ENCODE measurements around the gene DZIP1. TPM values are rescaled to one million over a fixed set of nuclear protein-coding genes. Genes with fewer than 3 reads are reported as not detected.

Gene DZIP1
- total RNA-seq, 4 donors from 2014 or later, result 2.5 to 61.9 (median 5.2) TPM

DNA sequence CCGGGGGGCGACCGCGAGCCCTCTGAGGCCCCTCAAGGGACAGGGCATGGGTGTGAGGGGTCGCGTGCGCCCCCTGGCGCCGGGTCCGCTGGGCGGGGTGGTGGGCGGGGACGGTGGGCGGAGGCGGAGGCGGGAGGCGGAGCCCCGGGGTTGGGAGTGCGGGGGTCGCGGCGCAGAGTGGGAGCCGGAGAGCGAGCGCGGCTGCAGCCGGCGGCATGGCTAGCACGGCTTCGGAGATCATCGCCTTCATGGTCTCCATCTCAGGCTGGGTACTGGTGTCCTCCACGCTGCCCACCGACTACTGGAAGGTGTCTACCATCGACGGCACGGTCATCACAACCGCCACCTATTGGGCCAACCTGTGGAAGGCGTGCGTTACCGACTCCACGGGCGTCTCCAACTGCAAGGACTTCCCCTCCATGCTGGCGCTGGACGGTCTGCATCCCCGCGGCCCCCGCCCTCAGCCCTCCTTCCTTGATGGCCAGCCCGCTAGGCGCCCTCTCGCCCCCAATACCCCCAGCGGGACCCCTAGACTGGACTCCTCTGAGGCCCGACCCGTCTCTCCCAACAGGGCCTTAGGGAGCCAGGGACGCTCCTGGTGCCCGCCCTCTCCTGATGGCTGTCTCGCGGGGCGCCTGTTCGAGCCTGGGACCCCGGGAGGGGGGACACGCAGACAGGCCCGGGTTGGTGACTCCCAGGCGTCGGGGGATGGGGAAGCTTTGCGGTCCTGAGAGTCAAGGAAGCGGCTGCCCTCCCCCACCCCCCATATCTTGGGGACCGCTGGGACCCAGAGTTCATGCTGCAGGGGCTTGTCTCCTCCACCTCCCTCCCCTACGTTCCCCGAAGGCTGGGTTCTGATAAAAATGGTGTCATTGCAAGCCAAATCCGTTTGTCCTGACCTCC lies 91.7 kb downstream of the DZIP1 start, which contains the start of gene CLDN10:
Gene CLDN10, plus strand, starts transcription at position 182 of the 903 bp plus-strand sequence. Its CDS starts 34 bp downstream, at position 216.
- no peak for DNase-seq
- Histone ChIP-seq H3K27me3 (peaks cover 0 to 24% of the 10 kb centered on the region in 2 donors), H3K9me3 (no peaks in the 10 kb centered on the region), H3K4me3 (no peak within 1 kb of the TSS), H3K4me1 (peaks cover 0 to 5% (median 0%) of the 10 kb centered on the region in 4 donors), H3K27ac (no peak within 1 kb of the TSS), H3K36me3 (no peaks in the 10 kb centered on the region)
- TF ChIP-seq POLR2A (IDR thresholded peaks at IDR 0.05), result no peak
- TF ChIP-seq CTCF (IDR thresholded peaks at IDR 0.05), result no peak

- Histone ChIP-seq H3K9me3 (no peaks in the 10 kb centered on the region), H3K4me3 (no peak overlapping the region), H3K4me1 (peaks cover 0 to 5% (median 0%) of the 10 kb centered on the region in 4 donors), H3K27me3 (peaks cover 0 to 24% of the 10 kb centered on the region in 2 donors), H3K36me3 (no peaks in the 10 kb centered on the region), H3K27ac (no peak overlapping the region)
- DNase-seq, result no peak
- TF ChIP-seq CTCF (IDR thresholded peaks at IDR 0.05), result no peak
- no peak for TF ChIP-seq POLR2A (IDR thresholded peaks at IDR 0.05)
Observed at GRCh38 chr13:95552208-95552538, 92.3 kb downstream of the DZIP1 start.

GRCh38 chr13:95547531-95548167 lies 96.9 kb downstream of the DZIP1 start:
- no peak for DNase-seq
- H3K9me3 ChIP-seq, result no peaks in the 10 kb centered on the region
- no peak overlapping the region for H3K4me3 ChIP-seq
- no peaks in the 10 kb centered on the region for H3K36me3 ChIP-seq
- H3K4me1 ChIP-seq, result no peaks in the 10 kb centered on the region
- no peak for TF ChIP-seq CTCF (IDR thresholded peaks at IDR 0.05)
- TF ChIP-seq POLR2A (IDR thresholded peaks at IDR 0.05), result no peak
- H3K27me3 ChIP-seq, result peaks cover 0 to 9% of the 10 kb centered on the region in 2 donors
- no peak overlapping the region for H3K27ac ChIP-seq

DNA sequence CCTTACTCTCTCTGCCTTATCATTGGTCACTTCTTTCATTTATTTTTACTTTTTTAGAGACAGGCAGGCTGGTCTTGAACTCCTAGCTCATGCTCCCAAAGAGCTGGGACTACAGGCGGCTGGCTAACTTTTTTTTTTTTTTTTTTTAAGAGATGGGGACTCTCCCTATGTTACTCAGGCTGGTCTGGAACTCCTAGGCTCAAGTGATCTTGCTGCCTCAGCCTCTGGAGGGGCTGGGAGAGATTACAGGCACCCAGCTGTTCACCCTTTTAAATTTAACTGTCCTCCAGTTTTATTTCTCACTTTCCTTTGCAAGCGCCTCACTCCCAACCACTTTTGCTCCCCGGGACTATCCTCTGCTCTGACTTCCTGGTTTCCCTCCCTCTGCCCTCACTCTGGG lies 97.6 kb downstream of the DZIP1 start:
- TF ChIP-seq POLR2A (IDR thresholded peaks at IDR 0.05), result no peak
- no peak for TF ChIP-seq CTCF (IDR thresholded peaks at IDR 0.05)
- Histone ChIP-seq H3K4me3 (no peak overlapping the region), H3K27me3 (peaks cover 0 to 3% of the 10 kb centered on the region in 2 donors), H3K4me1 (no peaks in the 10 kb centered on the region), H3K36me3 (no peaks in the 10 kb centered on the region), H3K27ac (no peak overlapping the region), H3K9me3 (no peaks in the 10 kb centered on the region)
- no peak for DNase-seq

DNA sequence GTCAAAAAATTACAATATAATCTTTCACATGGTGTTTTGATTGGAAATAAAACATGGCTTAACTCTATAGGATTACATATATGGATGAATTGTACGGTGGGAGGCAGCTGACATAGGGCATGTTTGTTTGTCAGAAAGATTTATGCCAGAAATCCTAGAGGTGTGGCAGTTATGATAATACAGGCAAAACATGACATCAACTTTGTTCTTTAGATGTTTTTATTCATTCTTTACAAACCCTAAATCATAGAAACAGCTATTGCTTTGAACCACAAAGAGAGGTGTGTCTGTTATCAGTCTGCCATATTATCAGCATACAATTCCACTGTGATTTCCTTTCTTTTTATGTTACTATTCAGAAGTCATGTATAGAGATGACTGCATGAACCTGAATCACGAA lies 100.2 kb downstream of the DZIP1 start:
- Histone ChIP-seq H3K27ac (no peak overlapping the region), H3K4me3 (no peak overlapping the region), H3K4me1 (no peaks in the 10 kb centered on the region), H3K27me3 (no peaks in the 10 kb centered on the region), H3K36me3 (no peaks in the 10 kb centered on the region), H3K9me3 (no peaks in the 10 kb centered on the region)
- TF ChIP-seq POLR2A (IDR thresholded peaks at IDR 0.05) (no peak), CTCF (IDR thresholded peaks at IDR 0.05) (no peak)
- DNase-seq, result no peak
